ENCODE data around the gene ARMC9. TPM values are rescaled to one million over a fixed set of nuclear protein-coding genes. Genes with fewer than 3 reads are reported as not detected.

Gene ARMC9
- total and polyA plus RNA-seq, 2 of the 13 experiments (the other 11 are each of a cell fraction or from before 2014, with no cell fraction given) = 9.1 to 12.8 TPM

GRCh38 chr2:231413456-231413855 lies 215.0 kb downstream of the ARMC9 start (continued):
- TF ChIP-seq REST (IDR thresholded peaks at IDR 0.05; ENCODE audit: borderline replicate concordance in 1 of 2, low read depth in 1 of 2, low read length in 2 of 2) (no peak), ZNF30 (CRISPR knock-in tag; IDR thresholded peaks at IDR 0.05) (0 out of 2 replicates have a peak, but pooled peaks have one; percentile 23), HMGXB3 (CRISPR knock-in tag; IDR thresholded peaks at IDR 0.05; ENCODE audit: borderline replicate concordance) (no peak)

All from HepG2 (cell line).